ENCODE measurements around the gene TMEM19.

GRCh38 chr12:71665090-71665463, 20.8 kb upstream of the TMEM19 start:
- TF ChIP-seq, protein P1, sequence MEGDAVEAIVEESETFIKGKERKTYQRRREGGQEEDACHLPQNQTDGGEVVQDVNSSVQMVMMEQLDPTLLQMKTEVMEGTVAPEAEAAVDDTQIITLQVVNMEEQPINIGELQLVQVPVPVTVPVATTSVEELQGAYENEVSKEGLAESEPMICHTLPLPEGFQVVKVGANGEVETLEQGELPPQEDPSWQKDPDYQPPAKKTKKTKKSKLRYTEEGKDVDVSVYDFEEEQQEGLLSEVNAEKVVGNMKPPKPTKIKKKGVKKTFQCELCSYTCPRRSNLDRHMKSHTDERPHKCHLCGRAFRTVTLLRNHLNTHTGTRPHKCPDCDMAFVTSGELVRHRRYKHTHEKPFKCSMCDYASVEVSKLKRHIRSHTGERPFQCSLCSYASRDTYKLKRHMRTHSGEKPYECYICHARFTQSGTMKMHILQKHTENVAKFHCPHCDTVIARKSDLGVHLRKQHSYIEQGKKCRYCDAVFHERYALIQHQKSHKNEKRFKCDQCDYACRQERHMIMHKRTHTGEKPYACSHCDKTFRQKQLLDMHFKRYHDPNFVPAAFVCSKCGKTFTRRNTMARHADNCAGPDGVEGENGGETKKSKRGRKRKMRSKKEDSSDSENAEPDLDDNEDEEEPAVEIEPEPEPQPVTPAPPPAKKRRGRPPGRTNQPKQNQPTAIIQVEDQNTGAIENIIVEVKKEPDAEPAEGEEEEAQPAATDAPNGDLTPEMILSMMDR (conservative IDR thresholded peaks at IDR 0.05 in 1 of 2, IDR thresholded peaks at IDR 0.05 in 1 of 2; ENCODE audit: extremely low read depth in 1 of 2, insufficient read depth in 1 of 2, low read depth in 1 of 2, low read length in 2 of 2), result no peak
- no peak for TF ChIP-seq EZH2 (IDR thresholded peaks at IDR 0.05; ENCODE audit: borderline replicate concordance, low read length)
